GM23338 (cell line): ENCODE results near the gene AKAP7. TPM values are rescaled to one million over a fixed set of nuclear protein-coding genes. Genes with fewer than 3 reads are reported as not detected.

Experiments used
- ATAC-seq: fragments of 200-7000 bp; cut with Tn5 transposase; 3 replicates; pipeline ENCODE4 v1.9.1; 2020
- DNase-seq: peaks from one replicate; pipeline ENCODE4 v3.0.0-alpha.2; 2015; ENCODE audit warnings: low spot score
- H2AFZ ChIP-seq: fragments of 200-600 bp; sonication (generic); 2 replicates; pipeline ENCODE4 v1.8.0; 2016; ENCODE audit warnings: antibody characterized with exemption, mild to moderate bottlenecking, moderate library complexity
- H3F3A ChIP-seq: fragments of 200-600 bp; sonication (generic); replicated peaks from 2 replicates; pipeline ENCODE4 v1.8.0; 2017; ENCODE audit warnings: antibody characterized with exemption, mixed run types, low read depth
- H3K27ac ChIP-seq: fragments of 200-600 bp; sonication (generic); 2 replicates; pipeline ENCODE4 v1.6.1; 2016; ENCODE audit warnings: low read depth
- H3K27me3 ChIP-seq: fragments of 200-600 bp; sonication (generic); 2 replicates; pipeline ENCODE4 v1.8.0; 2016; ENCODE audit warnings: mild to moderate bottlenecking, mixed run types, moderate library complexity; ENCODE audit not compliant: insufficient read depth
- H3K36me3 ChIP-seq: fragments of 200-600 bp; sonication (generic); 2 replicates; pipeline ENCODE4 v1.8.0; 2016; ENCODE audit warnings: mild to moderate bottlenecking; ENCODE audit not compliant: insufficient read depth
- H3K4me1 ChIP-seq: fragments of 200-600 bp; sonication (generic); 2 replicates; pipeline ENCODE4 v1.8.0; 2016; ENCODE audit warnings: mild to moderate bottlenecking, moderate library complexity; ENCODE audit not compliant: insufficient read depth
- H3K4me2 ChIP-seq: fragments of 200-600 bp; sonication (generic); 2 replicates; pipeline ENCODE4 v1.7.1; 2017; ENCODE audit warnings: mixed run types
- H3K4me3 ChIP-seq: fragments of 200-600 bp; sonication (generic); 2 replicates; pipeline ENCODE4 v1.6.1; 2016; ENCODE audit warnings: mixed run types
- H3K79me2 ChIP-seq: fragments of 200-600 bp; sonication (generic); replicated peaks from 2 replicates; pipeline ENCODE4 v1.8.0; 2017; ENCODE audit warnings: mild to moderate bottlenecking; ENCODE audit not compliant: insufficient read depth
- H3K9me2 ChIP-seq: fragments of 200-600 bp; sonication (generic); 2 replicates; pipeline ENCODE4 v1.8.0; 2017; ENCODE audit not compliant: insufficient read depth
- H4K20me1 ChIP-seq: fragments of 200-600 bp; sonication (generic); replicated peaks from 2 replicates; pipeline ENCODE4 v1.8.0; 2017; ENCODE audit warnings: mild to moderate bottlenecking; ENCODE audit not compliant: insufficient read depth
- H3K27ac Mint-ChIP-seq: 2 replicates; pipeline ENCODE4 v1.8.0; 2020; ENCODE audit warnings: inconsistent platforms, mild to moderate bottlenecking, moderate library complexity, mixed read lengths
- H3K27me3 Mint-ChIP-seq: 3 replicates; pipeline ENCODE4 v1.8.0; 2022; ENCODE audit warnings: low read depth, mild to moderate bottlenecking, moderate library complexity, mixed read lengths, inconsistent platforms; ENCODE audit not compliant: insufficient read depth, poor library complexity
- H3K36me3 Mint-ChIP-seq: 3 replicates; pipeline ENCODE4 v1.8.0; 2021; ENCODE audit warnings: low read depth, mild to moderate bottlenecking, inconsistent platforms, moderate library complexity, mixed read lengths
- H3K4me1 Mint-ChIP-seq: 3 replicates; pipeline ENCODE4 v1.8.0; 2020; ENCODE audit warnings: mild to moderate bottlenecking, inconsistent platforms, mixed read lengths
- H3K4me3 Mint-ChIP-seq: 3 replicates; pipeline ENCODE4 v1.8.0; 2021; ENCODE audit warnings: moderate library complexity, mild to moderate bottlenecking, inconsistent platforms, mixed read lengths
- H3K9me3 Mint-ChIP-seq: 3 replicates; pipeline ENCODE4 v1.8.0; 2020; ENCODE audit warnings: moderate library complexity, mild to moderate bottlenecking, inconsistent platforms, mixed read lengths
- EZH2 ChIP-seq: fragments of 200-600 bp; sonication (generic); IDR thresholded peaks from one replicate; pipeline ENCODE4 v1.8.0; 2017; ENCODE audit warnings: antibody characterized with exemption, mild to moderate bottlenecking, low read depth; ENCODE audit not compliant: unreplicated experiment
- EZH2phosphoT487 ChIP-seq: fragments of 200-600 bp; sonication (generic); IDR thresholded peaks from one replicate; pipeline ENCODE4 v1.8.1; 2018; ENCODE audit warnings: antibody characterized with exemption; ENCODE audit not compliant: unreplicated experiment
- JUNB ChIP-seq: IDR thresholded peaks from one replicate; pipeline ENCODE4 v1.6.1; 2016; ENCODE audit warnings: antibody characterized with exemption; ENCODE audit not compliant: unreplicated experiment
- NANOG ChIP-seq: IDR thresholded peaks from 2 replicates; pipeline ENCODE4 v1.6.1; 2016; ENCODE audit warnings: antibody characterized with exemption, borderline replicate concordance
- POLR2AphosphoS5 ChIP-seq: IDR thresholded peaks from 2 replicates; pipeline ENCODE4 v1.6.1; 2016; ENCODE audit warnings: antibody characterized with exemption, low read depth
- STAT1 ChIP-seq: IDR thresholded peaks from one replicate; pipeline ENCODE4 v1.6.1; 2016; ENCODE audit warnings: antibody characterized with exemption; ENCODE audit not compliant: unreplicated experiment
- ZNF331 ChIP-seq: fragments of 250-450 bp; sonication (Bioruptor Pico); IDR thresholded peaks from 2 replicates; pipeline ENCODE4 v1.5.0; 2020; ENCODE audit warnings: low read depth, mild to moderate bottlenecking, moderate library complexity
- polyA plus RNA-seq: library from polyadenylated mRNA; unstranded; fragments of >200 nt; fragmentation: Nextera tagmentation; extraction: Ambion mirVana; gene quantifications from 2 replicates; pipeline ENCODE4 v1.2.1, GENCODE V29; 2016
- total RNA-seq: library from RNA; depleted of rRNA; stranded (reverse); fragments of >200 nt; shearing (Covaris generic); gene quantifications from 2 replicates; pipeline ENCODE4 v1.2.3, GENCODE V29; 2014
- TF ChIP-seq, protein P1 (sequence below): IDR thresholded peaks from one replicate; pipeline ENCODE4 v1.6.1; 2018; ENCODE audit warnings: antibody characterized with exemption; ENCODE audit not compliant: unreplicated experiment
- TF ChIP-seq, protein P2 (sequence below), 2 experiments: fragments of 200-600 bp in 1 of 2; sonication (generic) in 1 of 2; conservative IDR thresholded peaks; 2 replicates each; pipeline versions ENCODE4 v1.5.1 to v1.6.1; 2016 to 2017; ENCODE audit warnings: antibody characterized with exemption in 2 of 2, low read depth in 2 of 2, mild to moderate bottlenecking in 2 of 2, moderate library complexity in 1 of 2

Gene AKAP7
- total and polyA plus RNA-seq, 2 experiments from 2014 or later: 12.2 to 20.0 TPM

DNA sequence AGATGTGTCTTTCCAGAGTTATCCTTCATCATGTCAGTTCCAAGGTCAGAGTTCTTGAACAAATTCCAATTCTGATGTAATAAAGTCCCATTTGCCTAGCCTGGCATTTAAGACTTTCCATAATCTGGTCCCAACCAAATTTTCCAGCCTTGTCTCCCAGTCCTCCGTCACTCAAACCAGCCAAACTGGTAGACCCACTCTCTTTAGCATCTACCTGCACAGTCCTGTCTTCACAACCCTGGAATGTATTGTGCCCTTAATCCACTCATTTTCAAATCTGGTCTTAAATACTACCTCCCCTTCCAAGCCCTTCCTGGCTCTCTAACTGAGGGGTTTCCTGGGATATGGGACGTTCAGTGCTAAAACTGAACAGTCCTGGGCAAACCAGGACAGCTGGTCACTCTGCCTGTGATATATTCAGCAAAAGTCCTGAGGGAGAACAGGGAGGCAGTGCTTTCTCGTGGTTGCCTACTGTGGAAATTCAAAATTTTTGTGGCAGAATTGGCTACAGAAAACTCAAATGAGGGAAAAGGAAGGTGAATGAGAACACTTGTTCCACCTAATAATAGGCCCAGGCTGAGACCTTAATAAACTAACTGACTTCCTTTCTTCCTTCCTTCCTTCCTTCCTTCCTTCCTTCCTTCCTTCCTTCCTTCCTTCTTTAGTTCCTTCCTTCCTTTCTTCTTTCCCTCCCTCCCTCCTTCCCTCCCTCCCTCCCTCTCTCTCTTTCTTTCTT is 10.8 kb upstream of the AKAP7 start:
- Histone ChIP-seq H3F3A (no peaks in the 10 kb centered on the region), H3K27ac (no peak overlapping the region), H3K27me3 (no peaks in the 10 kb centered on the region), H3K9me2 (no peaks in the 10 kb centered on the region; the same call in 1 of the 2 replicates), H3K4me1 (0 out of 2 replicates have a peak, but pooled peaks cover 6% of the 10 kb centered on the region), H2AFZ (peak overlapping the region; percentile 64; the same call in 1 of the 2 replicates), H3K4me2 (no peak overlapping the region), H3K36me3 (no peaks in the 10 kb centered on the region), H3K79me2 (no peaks in the 10 kb centered on the region), H4K20me1 (no peaks in the 10 kb centered on the region), H3K4me3 (no peak overlapping the region)
- DNase-seq (no peak), ATAC-seq (no peak)
- TF ChIP-seq EZH2: no peak
- no peak for TF ChIP-seq NANOG
- no peak for TF ChIP-seq ZNF331 (CRISPR knock-in tag)
- TF ChIP-seq STAT1: no peak
- no peak for TF ChIP-seq EZH2phosphoT487
- TF ChIP-seq, protein P1, sequence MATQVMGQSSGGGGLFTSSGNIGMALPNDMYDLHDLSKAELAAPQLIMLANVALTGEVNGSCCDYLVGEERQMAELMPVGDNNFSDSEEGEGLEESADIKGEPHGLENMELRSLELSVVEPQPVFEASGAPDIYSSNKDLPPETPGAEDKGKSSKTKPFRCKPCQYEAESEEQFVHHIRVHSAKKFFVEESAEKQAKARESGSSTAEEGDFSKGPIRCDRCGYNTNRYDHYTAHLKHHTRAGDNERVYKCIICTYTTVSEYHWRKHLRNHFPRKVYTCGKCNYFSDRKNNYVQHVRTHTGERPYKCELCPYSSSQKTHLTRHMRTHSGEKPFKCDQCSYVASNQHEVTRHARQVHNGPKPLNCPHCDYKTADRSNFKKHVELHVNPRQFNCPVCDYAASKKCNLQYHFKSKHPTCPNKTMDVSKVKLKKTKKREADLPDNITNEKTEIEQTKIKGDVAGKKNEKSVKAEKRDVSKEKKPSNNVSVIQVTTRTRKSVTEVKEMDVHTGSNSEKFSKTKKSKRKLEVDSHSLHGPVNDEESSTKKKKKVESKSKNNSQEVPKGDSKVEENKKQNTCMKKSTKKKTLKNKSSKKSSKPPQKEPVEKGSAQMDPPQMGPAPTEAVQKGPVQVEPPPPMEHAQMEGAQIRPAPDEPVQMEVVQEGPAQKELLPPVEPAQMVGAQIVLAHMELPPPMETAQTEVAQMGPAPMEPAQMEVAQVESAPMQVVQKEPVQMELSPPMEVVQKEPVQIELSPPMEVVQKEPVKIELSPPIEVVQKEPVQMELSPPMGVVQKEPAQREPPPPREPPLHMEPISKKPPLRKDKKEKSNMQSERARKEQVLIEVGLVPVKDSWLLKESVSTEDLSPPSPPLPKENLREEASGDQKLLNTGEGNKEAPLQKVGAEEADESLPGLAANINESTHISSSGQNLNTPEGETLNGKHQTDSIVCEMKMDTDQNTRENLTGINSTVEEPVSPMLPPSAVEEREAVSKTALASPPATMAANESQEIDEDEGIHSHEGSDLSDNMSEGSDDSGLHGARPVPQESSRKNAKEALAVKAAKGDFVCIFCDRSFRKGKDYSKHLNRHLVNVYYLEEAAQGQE: no peak
- no peak for TF ChIP-seq POLR2AphosphoS5
- no peak for TF ChIP-seq JUNB
- H3K4me1 Mint-ChIP-seq: peaks cover 7% of the 10 kb centered on the region; the same call in 2 of the 3 replicates
- no peak overlapping the region for H3K4me3 Mint-ChIP-seq
- no peaks in the 10 kb centered on the region for H3K9me3 Mint-ChIP-seq
- no peak overlapping the region for H3K27ac Mint-ChIP-seq
- no peaks in the 10 kb centered on the region for H3K36me3 Mint-ChIP-seq
- H3K27me3 Mint-ChIP-seq: no peaks in the 10 kb centered on the region

DNA sequence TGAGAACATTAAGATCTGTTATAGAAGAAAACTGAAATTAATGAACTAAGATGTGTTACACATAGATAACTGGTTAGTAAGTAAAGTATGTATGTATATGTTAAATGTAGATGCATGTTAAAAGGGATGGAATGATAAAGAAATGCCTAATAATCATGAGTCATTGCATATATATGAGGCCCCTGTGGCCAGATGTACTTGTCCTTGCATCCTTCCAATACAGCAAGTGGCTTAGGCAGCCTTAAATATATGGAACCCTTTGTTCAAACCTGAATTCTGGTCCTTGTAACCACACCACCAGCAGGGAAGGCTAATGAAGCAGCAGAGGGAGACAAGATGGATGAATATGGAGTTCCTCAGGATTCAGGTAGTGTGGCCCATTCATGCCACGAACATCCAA is 9.8 kb upstream of the AKAP7 start:
- H3K4me3 Mint-ChIP-seq: no peak overlapping the region
- H3K4me1 Mint-ChIP-seq: peaks cover 7% of the 10 kb centered on the region; the same call in 2 of the 3 replicates
- no peaks in the 10 kb centered on the region for H4K20me1 ChIP-seq
- H3K27ac Mint-ChIP-seq: no peak overlapping the region
- H3K9me2 ChIP-seq: no peaks in the 10 kb centered on the region; the same call in 1 of the 2 replicates
- TF ChIP-seq, protein P2, sequence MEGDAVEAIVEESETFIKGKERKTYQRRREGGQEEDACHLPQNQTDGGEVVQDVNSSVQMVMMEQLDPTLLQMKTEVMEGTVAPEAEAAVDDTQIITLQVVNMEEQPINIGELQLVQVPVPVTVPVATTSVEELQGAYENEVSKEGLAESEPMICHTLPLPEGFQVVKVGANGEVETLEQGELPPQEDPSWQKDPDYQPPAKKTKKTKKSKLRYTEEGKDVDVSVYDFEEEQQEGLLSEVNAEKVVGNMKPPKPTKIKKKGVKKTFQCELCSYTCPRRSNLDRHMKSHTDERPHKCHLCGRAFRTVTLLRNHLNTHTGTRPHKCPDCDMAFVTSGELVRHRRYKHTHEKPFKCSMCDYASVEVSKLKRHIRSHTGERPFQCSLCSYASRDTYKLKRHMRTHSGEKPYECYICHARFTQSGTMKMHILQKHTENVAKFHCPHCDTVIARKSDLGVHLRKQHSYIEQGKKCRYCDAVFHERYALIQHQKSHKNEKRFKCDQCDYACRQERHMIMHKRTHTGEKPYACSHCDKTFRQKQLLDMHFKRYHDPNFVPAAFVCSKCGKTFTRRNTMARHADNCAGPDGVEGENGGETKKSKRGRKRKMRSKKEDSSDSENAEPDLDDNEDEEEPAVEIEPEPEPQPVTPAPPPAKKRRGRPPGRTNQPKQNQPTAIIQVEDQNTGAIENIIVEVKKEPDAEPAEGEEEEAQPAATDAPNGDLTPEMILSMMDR (conservative IDR thresholded peaks at IDR 0.05; ENCODE audit: low read depth in 2 of 2): no peak
- TF ChIP-seq STAT1 (no peak), NANOG (no peak)
- H3K27me3 Mint-ChIP-seq: no peaks in the 10 kb centered on the region
- no peak overlapping the region for H3K4me3 ChIP-seq
- no peaks in the 10 kb centered on the region for H3F3A ChIP-seq
- no peaks in the 10 kb centered on the region for H3K36me3 Mint-ChIP-seq
- ATAC-seq (no peak), DNase-seq (no peak)
- 0 out of 2 replicates have a peak, but pooled peaks cover 6% of the 10 kb centered on the region for H3K4me1 ChIP-seq
- no peaks in the 10 kb centered on the region for H3K36me3 ChIP-seq
- H3K27me3 ChIP-seq: no peaks in the 10 kb centered on the region
- H2AFZ ChIP-seq: no peak overlapping the region
- H3K4me2 ChIP-seq: no peak overlapping the region
- no peak overlapping the region for H3K27ac ChIP-seq
- no peaks in the 10 kb centered on the region for H3K79me2 ChIP-seq
- H3K9me3 Mint-ChIP-seq: no peaks in the 10 kb centered on the region
